IMR-90 (cell line): Measurements from ENCODE around the gene MYO7B. TPM values are rescaled to one million over a fixed set of nuclear protein-coding genes. Genes with fewer than 3 reads are reported as not detected.

Experiments
- ATAC-seq: fragments of 200-7000 bp; cut with Tn5 transposase; 2 replicates; pipeline ENCODE4 v1.9.1; 2020; ENCODE audit warnings: low read depth, mild to moderate bottlenecking, moderate library complexity
- BruUV-seq: library from RNA; stranded (reverse); fragments of 400-500 nt; replicated peaks from 2 replicates; lab custom pipeline; 2021; lab: Mats Ljungman, UMichigan
- CTCF ChIA-PET: fragments of 300-600 bp; formaldehyde crosslinking; extraction: SDS; loops from one replicate; lab custom pipeline; 2021; ENCODE audit warnings: antibody characterized with exemption; lab: Yijun Ruan, JAX
- POLR2A ChIA-PET: fragments of 300-600 bp; sonication (Branson Sonifier 250); formaldehyde crosslinking; loops from one replicate; lab custom pipeline; 2022; ENCODE audit warnings: antibody characterized with exemption; ENCODE audit not compliant: unreplicated experiment; lab: Charles Lee
- DNase-seq: peaks from one replicate; pipeline ENCODE4 v3.0.0; 2013
- H2AFZ ChIP-seq: replicated peaks from 2 replicates; pipeline ENCODE3; 2013; ENCODE audit warnings: low read length, mild to moderate bottlenecking; ENCODE audit not compliant: poor library complexity
- H2AK5ac ChIP-seq: 2 replicates; pipeline ENCODE4 v1.6.1; 2013; ENCODE audit warnings: low read depth, low read length, inconsistent platforms
- H2AK9ac ChIP-seq: replicated peaks from 2 replicates; pipeline ENCODE3; 2013; ENCODE audit warnings: mild to moderate bottlenecking, low read depth, low read length, moderate library complexity; ENCODE audit not compliant: poor library complexity
- H2BK120ac ChIP-seq: 2 replicates; pipeline ENCODE4 v1.6.1; 2013; ENCODE audit warnings: low read depth, low read length, inconsistent platforms
- H2BK15ac ChIP-seq: 3 replicates; pipeline ENCODE4 v1.6.1; 2013; ENCODE audit warnings: low read depth, low read length, inconsistent platforms
- H2BK20ac ChIP-seq: 2 replicates; pipeline ENCODE4 v1.6.1; 2013; ENCODE audit warnings: low read depth, mild to moderate bottlenecking, inconsistent platforms, low read length, moderate library complexity
- H2BK5ac ChIP-seq: 2 replicates; pipeline ENCODE4 v1.6.1; 2013; ENCODE audit warnings: mild to moderate bottlenecking, low read depth, low read length, inconsistent platforms; ENCODE audit not compliant: poor library complexity, severe bottlenecking
- H3K14ac ChIP-seq: replicated peaks from 2 replicates; pipeline ENCODE4 v1.6.1; 2013; ENCODE audit warnings: low read depth, low read length, inconsistent platforms
- H3K18ac ChIP-seq: 2 replicates; pipeline ENCODE4 v1.6.1; 2013; ENCODE audit warnings: low read depth, low read length, control low read depth
- H3K23ac ChIP-seq: 2 replicates; pipeline ENCODE4 v1.6.1; 2013; ENCODE audit warnings: low read depth, low read length, inconsistent platforms
- H3K27ac ChIP-seq: 2 replicates; pipeline ENCODE4 v1.5.1; 2013; ENCODE audit warnings: mild to moderate bottlenecking, control low read depth, low read length; ENCODE audit not compliant: insufficient read depth
- H3K27me3 ChIP-seq: 2 replicates; pipeline ENCODE4 v1.6.1; 2013; ENCODE audit warnings: low read length; ENCODE audit not compliant: control insufficient read depth, insufficient read depth
- H3K36me3 ChIP-seq: 2 replicates; pipeline ENCODE4 v1.6.1; 2013; ENCODE audit warnings: low read length, mixed read lengths; ENCODE audit not compliant: control insufficient read depth, insufficient read depth
- H3K4ac ChIP-seq: 2 replicates; pipeline ENCODE4 v1.6.1; 2013; ENCODE audit warnings: low read depth, low read length, inconsistent platforms
- H3K4me1 ChIP-seq: 2 replicates; pipeline ENCODE4 v1.6.1; 2013; ENCODE audit warnings: low read length, mixed read lengths; ENCODE audit not compliant: control insufficient read depth, insufficient read depth
- H3K4me2 ChIP-seq: 2 replicates; pipeline ENCODE4 v1.6.1; 2013; ENCODE audit warnings: low read depth, mild to moderate bottlenecking, control low read depth, low read length, moderate library complexity
- H3K4me3 ChIP-seq: 2 replicates; pipeline ENCODE4 v1.5.1; 2013; ENCODE audit warnings: low read depth, mild to moderate bottlenecking, control low read depth, low read length, moderate library complexity; ENCODE audit not compliant: insufficient read depth
- H3K56ac ChIP-seq: 2 replicates; pipeline ENCODE4 v1.6.1; 2013; ENCODE audit warnings: low read length, inconsistent platforms; ENCODE audit not compliant: insufficient read depth; ENCODE audit errors: extremely low read depth
- H3K79me1 ChIP-seq, 2 experiments: 2 replicates each; pipeline ENCODE4 v1.6.1; 2013; ENCODE audit warnings: low read length in 2 of 2, inconsistent platforms in 1 of 2, low read depth in 1 of 2
- H3K9ac ChIP-seq: 2 replicates; pipeline ENCODE4 v1.6.1; 2013; ENCODE audit warnings: low read depth, low read length, control low read depth
- H3K9me1 ChIP-seq: 2 replicates; pipeline ENCODE4 v1.6.1; 2013; ENCODE audit warnings: low read length, inconsistent platforms; ENCODE audit not compliant: insufficient read depth
- H3K9me3 ChIP-seq: 2 replicates; pipeline ENCODE4 v1.6.1; 2013; ENCODE audit warnings: low read length; ENCODE audit not compliant: control insufficient read depth, insufficient read depth
- H4K20me1 ChIP-seq: 2 replicates; pipeline ENCODE4 v1.6.1; 2013; ENCODE audit warnings: low read length, inconsistent platforms; ENCODE audit not compliant: insufficient read depth
- H4K5ac ChIP-seq: 2 replicates; pipeline ENCODE4 v1.6.1; 2013; ENCODE audit warnings: mild to moderate bottlenecking, low read depth, low read length, control low read depth
- H4K8ac ChIP-seq, 2 experiments: 2 replicates each; pipeline ENCODE4 v1.6.1; 2013; ENCODE audit warnings: low read depth in 2 of 2, low read length in 2 of 2, control low read depth in 1 of 2, inconsistent platforms in 1 of 2
- H4K91ac ChIP-seq: 2 replicates; pipeline ENCODE4 v1.6.1; 2013; ENCODE audit warnings: low read depth, low read length, inconsistent platforms; ENCODE audit not compliant: insufficient read depth
- CTCF ChIP-seq: conservative IDR thresholded peaks from 2 replicates; pipeline ENCODE4 v1.5.1; 2012; ENCODE audit warnings: mild to moderate bottlenecking, low read depth, low read length, improper control_type of control experiment
- ELK1 ChIP-seq: fragments of 150-350 bp; IDR thresholded peaks from 2 replicates; pipeline ENCODE4 v1.6.1; 2016; ENCODE audit warnings: low read depth, mild to moderate bottlenecking, low read length, moderate library complexity, borderline replicate concordance
- MAFK ChIP-seq: IDR thresholded peaks from 2 replicates; pipeline ENCODE4 v1.6.1; 2012; ENCODE audit warnings: low read depth, low read length, improper control_type of control experiment
- MXI1 ChIP-seq: IDR thresholded peaks from 2 replicates; pipeline ENCODE4 v1.6.1; 2012; ENCODE audit warnings: low read depth, mild to moderate bottlenecking, low read length, moderate library complexity, borderline replicate concordance
- RCOR1 ChIP-seq: IDR thresholded peaks from 2 replicates; pipeline ENCODE4 v1.6.1; 2012; ENCODE audit warnings: mild to moderate bottlenecking, low read length, improper control_type of control experiment; ENCODE audit not compliant: insufficient replicate concordance
- RFX5 ChIP-seq: IDR thresholded peaks from 2 replicates; pipeline ENCODE4 v1.8.0; 2012; ENCODE audit warnings: low read depth, mild to moderate bottlenecking, low read length, moderate library complexity
- SMC3 ChIP-seq: fragments of 150-350 bp; IDR thresholded peaks from 2 replicates; pipeline ENCODE4 v1.6.1; 2016; ENCODE audit warnings: low read depth, mild to moderate bottlenecking, antibody characterized with exemption, low read length, moderate library complexity
- USF2 ChIP-seq: fragments of 150-350 bp; IDR thresholded peaks from 2 replicates; pipeline ENCODE4 v1.6.1; 2017; ENCODE audit warnings: mild to moderate bottlenecking, antibody characterized with exemption, low read length, low read depth
- WGBS, 2 experiments: methylation state at CpG; one replicate each; pipeline versions ENCODE4 v1.1.5 to v1.1.7; 2013; ENCODE audit warnings: missing lambda C conversion rate in 2 of 2; ENCODE audit not compliant: insufficient read length in 1 of 2; ENCODE audit errors: extremely low coverage in 2 of 2; 5-methylcytosine and 5-hydroxymethylcytosine counted together
- dilution Hi-C: fragments of 300-500 bp; cut with HindIII; formaldehyde crosslinking; loops from one replicate; pipeline ENCODE4 v1.14.3; 2018; ENCODE audit warnings: low sequenced_read_pairs; ENCODE audit not compliant: unreplicated experiment
- in situ Hi-C: fragments of 300-500 bp; cut with MboI; formaldehyde crosslinking; loops from 3 replicates; pipeline ENCODE4 v1.14.3; 2019; ENCODE audit warnings: low sequenced_read_pairs, inconsistent platforms, mixed read lengths
- intact Hi-C: fragments of 100-400 bp; cut with micrococcal nuclease; formaldehyde crosslinking; loops from 2 replicates; pipeline ENCODE4 v1.10.0; 2022
- polyA plus RNA-seq, 3 experiments: library from polyadenylated mRNA; depleted of rRNA; stranded (reverse); fragments of >200 nt; gene quantifications; 2 replicates each; pipeline ENCODE4 v1.2.3, GENCODE V29; 2012; ENCODE audit warnings: low replicate concordance in 1 of 3
- total RNA-seq: library from RNA; depleted of rRNA; stranded (reverse); fragments of >200 nt; gene quantifications from 2 replicates; pipeline ENCODE4 v1.2.3, GENCODE V29; 2012

The MYO7B gene
- total and polyA plus RNA-seq, 2 of the 4 experiments (the other 2 are of a cell fraction): 0.18 to 0.46 TPM

GRCh38 chr2:127565261-127566138 is 30.0 kb downstream of the MYO7B start:
- CTCF ChIA-PET: interaction anchor here (0.5 kb wide), 1 partner anchor 10 kb away, joined by 3 read pairs; no protein-coding TSS in a partner anchor
- POLR2A ChIA-PET: no interaction called here
- ATAC-seq (no peak), DNase-seq (no peak)
- no peak overlapping the region for H3K4me2 ChIP-seq
- H3K23ac ChIP-seq: no peak overlapping the region
- H4K20me1 ChIP-seq: no peaks in the 10 kb centered on the region
- no peaks in the 10 kb centered on the region for H3K79me1 ChIP-seq
- no peak overlapping the region for H2AFZ ChIP-seq
- no peak overlapping the region for H4K8ac ChIP-seq
- dilution Hi-C loops (no loop called here), in situ Hi-C loops (no loop called here), intact Hi-C loops (no loop called here)
- H4K5ac ChIP-seq: no peak overlapping the region
- no peak overlapping the region for H3K4ac ChIP-seq
- peaks cover 2% of the 10 kb centered on the region; the same call in 1 of the 2 replicates for H3K9me3 ChIP-seq
- H2BK15ac ChIP-seq: no peak overlapping the region
- BruUV-seq: no TSS peak
- H4K91ac ChIP-seq: no peak overlapping the region
- TF ChIP-seq MAFK: no peak
- no peak for TF ChIP-seq USF2
- no peak for TF ChIP-seq MXI1
- no peak for TF ChIP-seq RCOR1
- TF ChIP-seq ELK1: no peak
- TF ChIP-seq RFX5: no peak
- TF ChIP-seq SMC3: no peak
- TF ChIP-seq CTCF: no peak
- no peak overlapping the region for H2AK5ac ChIP-seq
- H3K27me3 ChIP-seq: peaks cover 10% of the 10 kb centered on the region
- H3K4me1 ChIP-seq: no peaks in the 10 kb centered on the region; the same call in 1 of the 2 replicates
- H3K36me3 ChIP-seq: no peaks in the 10 kb centered on the region
- 72% methylated on average over 4 of the region's 12 CpGs; no CpG with 5 or more reads in 1 of the 2 experiments for WGBS, 2 experiments
- no peak overlapping the region for H2BK120ac ChIP-seq
- no peak overlapping the region for H3K4me3 ChIP-seq
- H2BK5ac ChIP-seq: no peak overlapping the region
- H3K14ac ChIP-seq: no peak overlapping the region
- H3K56ac ChIP-seq: no peak overlapping the region
- H3K27ac ChIP-seq: no peak overlapping the region
- H2AK9ac ChIP-seq: no peak overlapping the region
- H3K9ac ChIP-seq: no peak overlapping the region
- no peaks in the 10 kb centered on the region for H3K9me1 ChIP-seq
- H3K18ac ChIP-seq: no peak overlapping the region
- H2BK20ac ChIP-seq: no peak overlapping the region
